Measurements from ENCODE around the gene COMMD9. TPM values are rescaled to one million over a fixed set of nuclear protein-coding genes. Genes with fewer than 3 reads are reported as not detected.

The COMMD9 gene
- total RNA-seq, 1 donor from 2014 or later, result 61.0 TPM

DNA sequence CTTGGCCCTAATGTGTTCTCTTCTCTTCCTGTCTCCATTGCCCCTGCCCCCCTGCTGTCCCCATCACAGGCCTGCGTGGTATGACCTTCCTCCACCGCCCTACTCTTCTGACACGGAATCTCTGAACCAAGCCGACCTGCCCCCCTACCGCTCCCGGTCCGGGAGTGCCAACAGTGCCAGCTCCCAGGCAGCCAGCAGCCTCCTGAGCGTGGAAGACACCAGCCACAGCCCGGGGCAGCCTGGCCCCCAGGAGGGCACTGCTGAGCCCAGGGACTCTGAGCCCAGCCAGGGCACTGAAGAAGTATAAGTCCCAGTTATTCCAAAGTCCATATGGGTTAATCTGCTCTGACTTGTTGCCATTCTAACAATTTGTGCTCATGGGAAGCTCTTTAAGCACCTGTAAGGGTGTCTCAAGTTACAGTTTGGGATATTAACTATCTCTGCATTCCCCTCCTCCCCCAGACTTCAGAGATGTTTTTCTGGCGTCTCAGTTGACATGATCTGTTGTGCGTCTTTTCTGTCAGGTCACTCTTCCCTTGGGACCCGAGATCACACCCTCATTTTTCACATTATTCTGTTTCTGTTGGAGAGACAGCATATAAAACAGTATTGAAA, 60.0 kb downstream of the COMMD9 start:
- ChIA-PET CTCF (no interaction called here), POLR2A (no interaction called here)
- intact Hi-C loops (cut with micrococcal nuclease), result no loop called here
- Mint-ChIP-seq H3K9me3 (no peaks in the 10 kb centered on the region), H3K4me3 (no peak overlapping the region), H3K27me3 (peaks cover 2% of the 10 kb centered on the region), H3K4me1 (no peaks in the 10 kb centered on the region), H3K27ac (no peak overlapping the region), H3K36me3 (ENCODE audit: low read depth) (no peaks in the 10 kb centered on the region)
- no peak for DNase-seq
- ATAC-seq (ENCODE audit: low read depth), result no peak
- TF ChIP-seq, protein P1, sequence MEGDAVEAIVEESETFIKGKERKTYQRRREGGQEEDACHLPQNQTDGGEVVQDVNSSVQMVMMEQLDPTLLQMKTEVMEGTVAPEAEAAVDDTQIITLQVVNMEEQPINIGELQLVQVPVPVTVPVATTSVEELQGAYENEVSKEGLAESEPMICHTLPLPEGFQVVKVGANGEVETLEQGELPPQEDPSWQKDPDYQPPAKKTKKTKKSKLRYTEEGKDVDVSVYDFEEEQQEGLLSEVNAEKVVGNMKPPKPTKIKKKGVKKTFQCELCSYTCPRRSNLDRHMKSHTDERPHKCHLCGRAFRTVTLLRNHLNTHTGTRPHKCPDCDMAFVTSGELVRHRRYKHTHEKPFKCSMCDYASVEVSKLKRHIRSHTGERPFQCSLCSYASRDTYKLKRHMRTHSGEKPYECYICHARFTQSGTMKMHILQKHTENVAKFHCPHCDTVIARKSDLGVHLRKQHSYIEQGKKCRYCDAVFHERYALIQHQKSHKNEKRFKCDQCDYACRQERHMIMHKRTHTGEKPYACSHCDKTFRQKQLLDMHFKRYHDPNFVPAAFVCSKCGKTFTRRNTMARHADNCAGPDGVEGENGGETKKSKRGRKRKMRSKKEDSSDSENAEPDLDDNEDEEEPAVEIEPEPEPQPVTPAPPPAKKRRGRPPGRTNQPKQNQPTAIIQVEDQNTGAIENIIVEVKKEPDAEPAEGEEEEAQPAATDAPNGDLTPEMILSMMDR (IDR thresholded peaks at IDR 0.05), result no peak

DNA sequence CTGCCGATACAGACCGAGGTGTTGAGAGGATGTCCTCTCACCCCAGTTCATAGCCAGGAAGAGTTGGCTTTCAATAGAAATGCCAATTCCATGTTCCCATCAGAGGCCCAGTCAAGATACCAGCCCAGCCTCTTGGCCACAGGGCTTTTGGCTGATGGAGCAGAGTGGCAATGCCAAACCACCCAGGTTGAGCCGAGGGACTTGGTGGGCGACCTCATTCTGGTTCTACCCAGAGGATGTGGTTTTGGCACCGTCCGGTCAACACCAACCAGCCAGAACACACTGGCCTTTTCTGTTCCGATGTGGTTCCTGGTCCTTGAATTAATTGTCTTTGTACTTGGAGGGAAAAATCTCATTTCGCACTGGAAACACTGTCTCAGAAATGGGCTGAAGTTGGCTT, 60.5 kb downstream of the COMMD9 start:
- Mint-ChIP-seq H3K27ac (no peak overlapping the region), H3K27me3 (peaks cover 2% of the 10 kb centered on the region)

DNA sequence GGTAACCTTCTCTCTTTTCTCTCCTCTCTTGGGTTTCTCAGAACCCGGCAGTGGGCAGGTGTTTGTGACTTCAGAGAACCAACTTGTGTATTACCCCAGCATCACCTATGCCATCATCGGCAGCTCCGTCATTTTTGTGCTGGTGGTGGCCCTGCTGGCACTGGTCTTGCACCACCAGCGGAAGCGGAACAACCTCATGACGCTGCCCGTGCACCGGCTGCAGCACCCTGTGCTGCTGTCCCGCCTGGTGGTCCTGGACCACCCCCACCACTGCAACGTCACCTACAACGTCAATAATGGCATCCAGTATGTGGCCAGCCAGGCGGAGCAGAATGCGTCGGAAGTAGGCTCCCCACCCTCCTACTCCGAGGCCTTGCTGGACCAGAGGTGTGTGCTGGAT, 62.2 kb downstream of the COMMD9 start:
- Mint-ChIP-seq H3K36me3 (ENCODE audit: low read depth) (no peaks in the 10 kb centered on the region), H3K27me3 (no peaks in the 10 kb centered on the region), H3K4me3 (no peak overlapping the region), H3K9me3 (no peaks in the 10 kb centered on the region), H3K4me1 (no peaks in the 10 kb centered on the region), H3K27ac (no peak overlapping the region)
- intact Hi-C loops (cut with micrococcal nuclease), result no loop called here
- DNase-seq (no peak), ATAC-seq (ENCODE audit: low read depth) (no peak)
- ChIA-PET CTCF (no interaction called here), POLR2A (no interaction called here)
- TF ChIP-seq, protein P1 (IDR thresholded peaks at IDR 0.05), result no peak

More for the DNA sequence above, 60.5 kb downstream of the COMMD9 start:
- intact Hi-C loops (cut with micrococcal nuclease), result no loop called here
- no peak for DNase-seq
- Mint-ChIP-seq H3K9me3 (no peaks in the 10 kb centered on the region), H3K4me1 (no peaks in the 10 kb centered on the region), H3K4me3 (no peak overlapping the region), H3K36me3 (ENCODE audit: low read depth) (no peaks in the 10 kb centered on the region)
- ChIA-PET CTCF (no interaction called here), POLR2A (no interaction called here)
- TF ChIP-seq, protein P1 (IDR thresholded peaks at IDR 0.05), result no peak
- no peak for ATAC-seq (ENCODE audit: low read depth)

DNA sequence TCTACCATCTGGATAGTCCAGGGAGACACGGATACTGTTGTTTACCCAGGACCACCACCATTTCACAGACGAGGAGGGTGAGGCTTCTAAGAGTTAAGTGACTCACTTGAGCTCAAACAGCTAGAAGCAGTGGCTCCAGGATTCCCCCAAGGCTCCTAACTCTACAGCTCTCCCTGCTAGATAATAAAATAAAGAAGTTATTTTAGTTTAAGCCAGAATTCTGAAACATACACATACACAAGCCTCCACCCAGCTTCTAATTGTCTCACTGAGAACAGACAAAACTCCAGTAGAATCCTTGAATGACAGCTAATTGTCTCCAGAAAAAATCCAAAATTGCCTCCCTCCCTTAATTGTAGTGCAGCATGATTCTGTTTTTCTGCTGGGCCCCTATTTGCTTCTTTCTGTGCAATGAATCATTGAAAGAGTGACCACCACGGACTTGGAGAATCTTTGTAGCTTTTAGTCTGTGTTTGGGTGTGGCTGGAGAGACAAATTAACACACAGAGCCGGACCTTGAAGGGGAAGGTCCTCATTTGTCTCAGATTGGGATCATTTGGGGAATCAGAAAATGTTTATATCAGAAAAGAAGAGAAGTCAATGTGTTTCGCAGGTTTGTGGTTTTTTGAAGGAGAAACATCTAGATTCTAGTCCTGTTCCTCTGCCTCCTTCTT, 64.9 kb downstream of the COMMD9 start:
- Mint-ChIP-seq H3K36me3 (ENCODE audit: low read depth) (no peaks in the 10 kb centered on the region), H3K9me3 (peaks cover 13% of the 10 kb centered on the region), H3K27me3 (no peaks in the 10 kb centered on the region), H3K4me1 (no peaks in the 10 kb centered on the region), H3K4me3 (no peak overlapping the region), H3K27ac (no peak overlapping the region)
- DNase-seq (no peak), ATAC-seq (ENCODE audit: low read depth) (no peak)
- intact Hi-C loops (cut with micrococcal nuclease), result no loop called here
- CTCF ChIA-PET, result no interaction called here
- POLR2A ChIA-PET, result no interaction called here
- TF ChIP-seq, protein P1 (IDR thresholded peaks at IDR 0.05), result no peak

DNA sequence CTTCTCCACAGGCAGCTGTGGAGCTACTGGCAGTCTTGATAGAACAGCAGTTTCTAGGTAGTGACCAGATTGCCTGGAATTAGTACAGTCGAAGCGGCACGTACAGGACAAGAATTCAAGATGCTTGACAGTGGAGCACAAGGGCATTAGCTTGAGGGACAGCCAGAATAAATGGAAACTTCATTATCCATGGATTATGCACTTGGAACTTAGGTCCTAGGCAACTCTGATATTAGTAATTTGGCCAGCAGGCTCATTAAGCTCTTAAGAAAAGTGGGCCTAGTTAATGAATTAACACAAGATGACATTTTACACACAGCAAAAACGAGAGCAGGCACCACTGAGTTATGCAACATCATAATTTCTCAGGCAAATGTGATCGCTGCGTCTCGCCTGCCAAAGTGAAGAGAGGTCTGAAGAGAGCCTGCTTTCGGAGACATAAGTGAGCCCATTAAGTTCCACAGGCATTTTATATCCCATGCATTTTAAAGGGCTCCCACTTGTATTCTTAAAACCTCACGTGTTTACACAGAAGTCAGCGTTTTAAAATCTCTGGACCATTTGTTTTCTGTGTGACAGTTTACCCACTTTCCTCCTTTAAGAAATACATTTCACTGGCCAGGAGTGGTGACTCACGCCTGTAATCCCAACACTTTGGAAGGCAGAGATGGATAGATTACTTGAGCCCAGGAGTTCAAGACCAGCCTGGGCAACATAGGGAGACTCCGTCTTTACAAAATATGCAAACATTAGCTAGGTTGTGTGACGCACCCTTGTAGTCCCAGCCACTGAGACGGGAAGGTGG, 66.2 kb downstream of the COMMD9 start:
- H3K4me3 Mint-ChIP-seq, result no peak overlapping the region
- ChIA-PET POLR2A (no interaction called here), CTCF (no interaction called here)
- intact Hi-C loops (cut with micrococcal nuclease), result no loop called here
- no peaks in the 10 kb centered on the region for H3K27me3 Mint-ChIP-seq
- no peak for ATAC-seq (ENCODE audit: low read depth)
- H3K36me3 Mint-ChIP-seq (ENCODE audit: low read depth), result no peaks in the 10 kb centered on the region
- H3K27ac Mint-ChIP-seq, result no peak overlapping the region
- no peak for DNase-seq
- no peaks in the 10 kb centered on the region for H3K4me1 Mint-ChIP-seq
- TF ChIP-seq, protein P1 (IDR thresholded peaks at IDR 0.05), result no peak
- peaks cover 13% of the 10 kb centered on the region for H3K9me3 Mint-ChIP-seq

Data from activated B cell treated with CpG ODN at 0.5 μM for 24 hours (primary cell).